HG03575 (cell line): Measurements from ENCODE around the gene ELAVL2.

Experiments used
- ATAC-seq: cut with Tn5 transposase; IDR thresholded peaks from one replicate; pipeline ENCODE4 v1.9.1; 2021; ENCODE audit not compliant: unreplicated experiment, insufficient number of reproducible peaks, low FRiP score; ENCODE audit errors: extremely low read depth

The ELAVL2 gene

GRCh38 chr9:23682352-23682751 is 143.7 kb downstream of the ELAVL2 start:
- ATAC-seq, result no peak

DNA sequence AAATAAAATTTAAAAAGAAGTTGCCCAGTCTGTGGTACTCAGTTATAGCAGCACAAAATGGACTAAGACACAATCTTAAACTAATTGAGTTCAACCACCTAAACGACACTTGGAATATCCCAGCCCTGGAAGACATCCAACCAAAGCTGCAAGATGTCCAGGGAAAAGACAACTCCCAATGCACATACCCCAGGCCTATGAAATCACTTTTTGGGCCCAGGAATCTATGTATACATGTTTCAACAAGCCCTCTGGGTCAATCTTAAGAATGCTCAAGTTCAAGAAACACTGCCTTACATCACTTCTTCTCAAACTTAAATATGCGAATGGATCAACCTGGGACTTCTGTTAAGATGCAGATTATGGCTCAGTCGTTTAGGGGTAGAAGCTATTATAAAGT is 148.6 kb downstream of the ELAVL2 start:
- ATAC-seq, result no peak

GRCh38 chr9:23674016-23674585 is 151.9 kb downstream of the ELAVL2 start:
- ATAC-seq, result no peak

DNA sequence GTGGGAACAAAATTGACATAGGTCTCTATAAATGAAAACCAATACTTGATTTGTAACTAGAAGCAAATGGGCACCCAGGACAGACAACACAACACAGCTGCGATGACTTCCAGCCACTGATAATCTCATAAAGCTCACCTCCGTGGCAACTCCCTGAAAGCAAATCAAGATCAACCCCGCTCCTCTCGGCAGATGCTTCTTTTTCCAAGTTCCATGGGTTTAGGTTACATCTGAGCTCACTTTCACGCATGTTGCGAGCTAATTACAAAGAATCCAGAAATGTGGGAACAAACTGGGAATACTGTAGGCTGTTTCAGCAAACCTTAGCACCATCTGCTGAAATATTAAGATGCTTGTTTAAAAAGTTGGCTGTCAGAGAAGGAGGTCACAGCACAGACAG is 153.9 kb downstream of the ELAVL2 start:
- no peak for ATAC-seq

- no peak for ATAC-seq
Measured at GRCh38 chr9:23669776-23670175, 156.3 kb downstream of the ELAVL2 start.

DNA sequence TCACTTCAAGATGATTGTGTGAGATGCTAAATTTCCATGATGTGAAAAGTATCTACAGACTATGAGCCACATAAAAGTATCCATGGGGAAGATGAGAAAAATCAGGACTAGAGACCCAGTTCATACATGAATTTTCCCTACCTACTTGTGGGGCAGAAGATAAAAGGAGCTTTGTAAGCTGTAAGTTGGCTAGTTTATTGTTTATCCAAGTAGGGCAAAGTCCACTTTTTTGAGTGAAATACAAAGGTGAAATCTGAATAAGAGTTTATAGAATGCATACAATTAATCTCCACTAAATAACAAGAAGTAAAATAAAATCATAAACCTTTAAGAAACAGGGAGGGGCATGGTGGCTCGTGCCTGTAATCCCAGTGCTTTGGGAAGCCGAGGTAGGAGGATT is 160.4 kb downstream of the ELAVL2 start:
- no peak for ATAC-seq

- no peak for ATAC-seq
Measured at GRCh38 chr9:23665051-23665450, 161.0 kb downstream of the ELAVL2 start.

DNA sequence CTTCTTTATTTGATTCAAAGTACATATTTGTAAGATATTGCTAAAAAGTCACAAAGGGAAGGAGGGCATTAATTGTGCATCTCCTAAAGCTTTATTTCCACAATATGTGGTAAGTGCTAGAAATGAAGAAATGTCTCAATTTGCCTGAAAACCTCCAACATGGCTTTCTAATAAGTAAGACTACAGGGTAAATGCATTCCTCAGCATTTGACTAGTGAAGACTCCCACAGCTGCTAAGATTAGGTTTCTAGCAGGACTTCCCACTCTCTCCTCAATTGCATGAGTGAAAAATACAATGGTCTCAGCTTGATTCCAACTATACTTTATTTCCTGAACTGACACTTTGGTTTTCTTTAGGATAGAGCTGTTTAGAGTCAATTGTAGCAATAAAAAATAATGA is 162.1 kb downstream of the ELAVL2 start:
- no peak for ATAC-seq

DNA sequence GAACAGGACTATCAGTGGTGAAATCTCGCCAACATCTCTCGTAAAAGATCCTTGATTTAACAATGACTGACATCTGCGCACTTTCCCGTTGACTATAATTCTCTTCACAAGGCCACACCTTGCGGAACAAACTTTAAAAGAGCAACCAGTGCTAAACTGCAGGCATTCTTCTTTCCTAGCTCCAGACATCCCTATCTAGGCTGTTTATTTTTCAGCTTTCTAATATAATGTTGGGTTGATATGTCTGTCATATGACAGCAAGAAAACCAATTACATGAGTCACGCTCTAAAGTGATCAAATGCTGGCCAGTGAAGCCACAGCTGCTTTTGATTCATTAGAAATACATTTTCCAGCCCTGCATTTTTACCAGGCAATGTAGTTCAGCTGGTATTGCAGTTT is 162.5 kb downstream of the ELAVL2 start:
- ATAC-seq, result no peak

GRCh38 chr9:23663125-23663524 is 162.9 kb downstream of the ELAVL2 start:
- no peak for ATAC-seq

DNA sequence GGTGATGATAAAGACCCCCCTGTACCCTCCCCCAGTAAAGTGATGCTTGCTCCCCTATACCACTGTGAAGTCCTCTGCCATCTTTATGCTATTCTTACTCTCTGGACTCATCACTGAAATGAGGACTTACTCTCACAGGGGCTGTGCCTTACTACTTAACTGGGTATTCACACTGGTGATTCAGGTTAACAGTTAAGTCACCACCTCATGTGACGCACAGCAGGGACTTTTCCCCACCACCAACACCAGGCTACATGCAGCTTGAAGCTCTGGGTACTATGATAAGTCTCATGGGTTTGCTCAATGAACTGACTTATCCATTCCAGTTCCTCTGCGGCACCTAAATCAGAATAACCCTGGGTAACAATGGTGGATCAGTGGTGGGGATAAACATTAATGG is 163.7 kb downstream of the ELAVL2 start:
- ATAC-seq, result no peak

- no peak for ATAC-seq
Measured at GRCh38 chr9:23659346-23660006, 166.6 kb downstream of the ELAVL2 start.

- no peak for ATAC-seq
Measured at GRCh38 chr9:23658376-23659258, 167.4 kb downstream of the ELAVL2 start.

GRCh38 chr9:23651051-23651450 is 175.0 kb downstream of the ELAVL2 start:
- no peak for ATAC-seq

- no peak for ATAC-seq
Measured at GRCh38 chr9:23648651-23649050, 177.4 kb downstream of the ELAVL2 start.

GRCh38 chr9:23644896-23645295 is 181.1 kb downstream of the ELAVL2 start:
- ATAC-seq, result no peak

- no peak for ATAC-seq
Measured at GRCh38 chr9:23644326-23644725, 181.7 kb downstream of the ELAVL2 start.

DNA sequence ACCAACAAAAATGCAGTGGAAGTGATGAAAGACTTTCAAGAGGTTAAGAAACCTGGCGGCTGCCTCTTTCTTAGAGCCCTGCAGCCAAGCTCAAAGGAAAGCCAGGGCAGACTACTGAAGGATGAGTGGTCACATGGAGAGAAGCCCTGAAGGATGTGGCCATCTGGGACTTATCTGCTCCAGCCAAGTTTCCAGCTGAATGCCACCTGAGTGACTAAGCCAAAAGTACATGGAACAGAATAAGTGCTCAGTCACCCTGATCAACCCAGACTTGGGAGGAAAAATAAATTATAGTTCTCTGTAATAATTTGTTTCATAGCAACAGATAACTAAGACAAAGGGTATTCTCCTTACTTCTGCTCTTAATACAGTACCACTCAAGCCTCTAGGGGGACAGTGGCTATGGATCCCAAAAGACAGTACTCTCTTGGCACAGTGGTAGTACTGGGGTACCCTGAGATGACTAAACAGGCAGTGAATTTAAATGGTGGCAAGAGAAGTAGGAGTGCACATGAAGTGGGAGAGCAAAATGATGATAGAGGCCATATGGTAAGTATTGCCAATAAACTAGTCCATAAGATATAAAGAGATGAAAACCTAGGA is 182.3 kb downstream of the ELAVL2 start:
- ATAC-seq, result no peak
